Mucosa of descending colon (tissue), 3 donors: Measurements from ENCODE around the gene DNMT3B. TPM values are rescaled to one million over a fixed set of nuclear protein-coding genes. Genes with fewer than 3 reads are reported as not detected.

ENCODE experiments used
- ATAC-seq: fragments of 200-7000 bp; cut with Tn5 transposase; one replicate; pipeline ENCODE4 v1.9.1; 2020; ENCODE audit warnings: mild to moderate bottlenecking, moderate library complexity
- DNase-seq, 3 donors: peaks; one replicate each; pipeline ENCODE4 v3.0.0-alpha.2; 2020
- H3K36me3 ChIP-seq: fragments of 200-600 bp; one replicate; pipeline ENCODE4 v1.8.0; 2021; ENCODE audit warnings: low read depth, mild to moderate bottlenecking
- H3K4me1 ChIP-seq: fragments of 200-600 bp; one replicate; pipeline ENCODE4 v1.8.0; 2021; ENCODE audit warnings: low read depth, mild to moderate bottlenecking
- H3K4me3 ChIP-seq: fragments of 200-600 bp; one replicate; pipeline ENCODE4 v1.8.0; 2021; ENCODE audit warnings: mild to moderate bottlenecking
- H3K9me3 ChIP-seq: fragments of 200-600 bp; one replicate; pipeline ENCODE4 v1.8.0; 2021; ENCODE audit warnings: mild to moderate bottlenecking
- CTCF ChIP-seq: fragments of 200-600 bp; IDR thresholded peaks from one replicate; pipeline ENCODE4 v1.8.0; 2022; ENCODE audit warnings: antibody characterized with exemption, mild to moderate bottlenecking
- intact Hi-C, 2 donors: fragments of 100-400 bp; cut with DNase I in 1 of 2; cut with micrococcal nuclease in 1 of 2; formaldehyde crosslinking; loops; one replicate each; pipeline versions ENCODE4 v1.11.0 to v1.11.1; 2022; cut with DNase I, micrococcal nuclease
- total RNA-seq, 3 donors: library from RNA; stranded (reverse); fragmentation: NEBNext Ultra II Directional in 2 of 3; extraction: Animal tissue kit (Norgen Biotek cat#: 25700) in 2 of 3; gene quantifications; one replicate each; pipeline versions ENCODE4 v1.2.1 to v1.2.4, GENCODE V29; 2021 to 2023
- donor health status: DM: no; HTN: no; CAD: no; lungs with moderate emphysema.
- donor health status: DM: no; HTN: no; CAD: no.
- donor health status: DM: no; HTN: yes; CAD: no.

The DNMT3B gene
- total RNA-seq, 3 donors from 2014 or later, result 0.95 to 1.3 (median 1.2) TPM

- no peaks in the 10 kb centered on the region for H3K36me3 ChIP-seq
- DNase-seq (no peak), ATAC-seq (no peak)
- H3K4me1 ChIP-seq, result no peaks in the 10 kb centered on the region
- no peaks in the 10 kb centered on the region for H3K9me3 ChIP-seq
- intact Hi-C loops, result no loop called here
- TF ChIP-seq CTCF, result no peak
- no peak overlapping the region for H3K4me3 ChIP-seq
Observed at GRCh38 chr20:32803092-32803491, 40.9 kb downstream of the DNMT3B start.

GRCh38 chr20:32804022-32804715 lies 42.0 kb downstream of the DNMT3B start:
- Histone ChIP-seq H3K4me3 (no peak overlapping the region), H3K4me1 (no peaks in the 10 kb centered on the region), H3K36me3 (no peaks in the 10 kb centered on the region), H3K9me3 (no peaks in the 10 kb centered on the region)
- no peak for TF ChIP-seq CTCF
- ATAC-seq, result no peak
- no peak for DNase-seq
- intact Hi-C loops, result no loop called here

GRCh38 chr20:32804817-32805216 lies 42.6 kb downstream of the DNMT3B start:
- H3K4me3 ChIP-seq, result no peak overlapping the region
- no peaks in the 10 kb centered on the region for H3K36me3 ChIP-seq
- TF ChIP-seq CTCF, result no peak
- intact Hi-C loops, result no loop called here
- DNase-seq, result no peak
- ATAC-seq, result no peak
- H3K4me1 ChIP-seq, result no peaks in the 10 kb centered on the region
- H3K9me3 ChIP-seq, result no peaks in the 10 kb centered on the region

- Histone ChIP-seq H3K4me3 (no peak overlapping the region), H3K9me3 (no peaks in the 10 kb centered on the region), H3K36me3 (no peaks in the 10 kb centered on the region), H3K4me1 (no peaks in the 10 kb centered on the region)
- intact Hi-C loops, result no loop called here
- DNase-seq (no peak), ATAC-seq (no peak)
- no peak for TF ChIP-seq CTCF
Observed at GRCh38 chr20:32805721-32806120, 43.5 kb downstream of the DNMT3B start.

- H3K4me1 ChIP-seq, result no peaks in the 10 kb centered on the region
- no peaks in the 10 kb centered on the region for H3K9me3 ChIP-seq
- TF ChIP-seq CTCF, result no peak
- ATAC-seq (no peak), DNase-seq (no peak)
- no peak overlapping the region for H3K4me3 ChIP-seq
- no peaks in the 10 kb centered on the region for H3K36me3 ChIP-seq
- intact Hi-C loops, result no loop called here
Observed at GRCh38 chr20:32806356-32806755, 44.2 kb downstream of the DNMT3B start.

GRCh38 chr20:32807706-32808105 lies 45.5 kb downstream of the DNMT3B start:
- TF ChIP-seq CTCF, result no peak
- no peak for DNase-seq
- ATAC-seq, result no peak
- Histone ChIP-seq H3K4me1 (no peaks in the 10 kb centered on the region), H3K9me3 (no peaks in the 10 kb centered on the region), H3K4me3 (no peak overlapping the region), H3K36me3 (no peaks in the 10 kb centered on the region)
- intact Hi-C loops, result no loop called here
